Tibial nerve (tissue), 4 donors: ENCODE results near the gene P2RY11. TPM values are rescaled to one million over a fixed set of nuclear protein-coding genes. Genes with fewer than 3 reads are reported as not detected.

Source experiments
- DNase-seq, 2 donors: peaks; one replicate each; pipeline ENCODE4 v3.0.0-alpha.2; 2019; ENCODE audit warnings: low spot score in 2 of 2
- H3K27ac ChIP-seq, 4 donors: fragments of 200-600 bp; sonication (generic) in 3 of 4; one replicate each; pipeline ENCODE4 v1.5.1; 2017 to 2019; ENCODE audit warnings: mild to moderate bottlenecking in 1 of 4
- H3K27me3 ChIP-seq, 2 donors: fragments of 200-600 bp; sonication (generic) in 1 of 2; one replicate each; pipeline versions ENCODE4 v1.5.1 to v1.6.0; 2017 to 2019
- H3K36me3 ChIP-seq, 3 donors: fragments of 200-600 bp; sonication (generic); one replicate each; pipeline ENCODE4 v1.5.1; 2018 to 2019
- H3K4me1 ChIP-seq, 4 donors: fragments of 200-600 bp; sonication (generic) in 3 of 4; one replicate each; pipeline ENCODE4 v1.5.1; 2017 to 2019
- H3K4me3 ChIP-seq, 4 donors: fragments of 200-600 bp; sonication (generic) in 3 of 4; one replicate each; pipeline ENCODE4 v1.5.1; 2017 to 2019; ENCODE audit warnings: mild to moderate bottlenecking in 1 of 4, moderate library complexity in 1 of 4
- H3K9me3 ChIP-seq, 4 donors: fragments of 200-600 bp; sonication (generic) in 3 of 4; one replicate each; pipeline ENCODE4 v1.5.1; 2017 to 2019
- CTCF ChIP-seq, 5 experiments: fragments of 200-600 bp in 3 of 5; fragments of 450-650 bp in 2 of 5; sonication (generic) in 3 of 5; IDR thresholded peaks; one replicate each; pipeline ENCODE4 v1.5.1; 2016 to 2019; ENCODE audit warnings: antibody characterized with exemption in 5 of 5, mild to moderate bottlenecking in 3 of 5, moderate library complexity in 2 of 5
- EP300 ChIP-seq, 2 donors: sonication (generic); formaldehyde crosslinking; IDR thresholded peaks; one replicate each; pipeline ENCODE4 v1.6.1; 2017; ENCODE audit warnings: antibody characterized with exemption in 2 of 2, mild to moderate bottlenecking in 1 of 2
- POLR2A ChIP-seq, 2 donors: fragments of 450-650 bp; IDR thresholded peaks; one replicate each; pipeline ENCODE4 v1.6.1; 2017; ENCODE audit warnings: antibody characterized with exemption in 2 of 2, mild to moderate bottlenecking in 2 of 2, moderate library complexity in 2 of 2
- WGBS, 2 donors: methylation state at CpG; one replicate each; pipeline ENCODE4 v1.1.5; 2018; 5-methylcytosine and 5-hydroxymethylcytosine counted together
- total RNA-seq, 4 donors: library from RNA; depleted of rRNA; stranded (reverse); fragments of >200 nt; gene quantifications; one replicate each; pipeline ENCODE4 v1.1.0, GENCODE V29; 2016

The P2RY11 gene
- total RNA-seq, 4 donors from 2014 or later, result 2.1 to 19.5 (median 4.2) TPM

GRCh38 chr19:10105509-10106099 is 5.9 kb upstream of the P2RY11 start:
- no peaks in the 10 kb centered on the region for H3K27me3 ChIP-seq
- H3K27ac ChIP-seq, result peak overlapping the region; percentile 20 to 89 (median 66)
- peak overlapping the region in 3 of 4 donors; percentile 74 to 90 (median 82) for H3K4me3 ChIP-seq
- no peak for DNase-seq
- H3K9me3 ChIP-seq, result no peaks in the 10 kb centered on the region
- H3K4me1 ChIP-seq, result peaks cover 0 to 24% (median 10%) of the 10 kb centered on the region in 4 donors
- TF ChIP-seq POLR2A (IDR thresholded peaks at IDR 0.05) (no peak), CTCF (IDR thresholded peaks at IDR 0.05) (no peak), EP300 (IDR thresholded peaks at IDR 0.05) (no peak)
- WGBS, 2 donors, result 47 to 48% methylated on average over 15 to 16 of the region's 16 CpGs
- H3K36me3 ChIP-seq, result peaks cover 11 to 33% (median 22%) of the 10 kb centered on the region in 3 donors

- WGBS, 2 donors, result 1 to 3% methylated on average over 24 to 58 of the region's 71 CpGs
- Histone ChIP-seq H3K36me3 (peaks cover 11 to 41% (median 28%) of the 10 kb centered on the region in 3 donors), H3K9me3 (no peaks in the 10 kb centered on the region), H3K4me1 (peaks cover 0 to 24% (median 12%) of the 10 kb centered on the region in 4 donors), H3K4me3 (peak within 1 kb of the TSS; percentile 74 to 90 (median 80)), H3K27ac (peak within 1 kb of the TSS; percentile 53 to 89 (median 71)), H3K27me3 (no peaks in the 10 kb centered on the region)
- TF ChIP-seq EP300 (IDR thresholded peaks at IDR 0.05), result peak; percentile 80 to 90
- TF ChIP-seq POLR2A (IDR thresholded peaks at IDR 0.05), result peak in 1 of 2 donors; percentile 61
- peak in 2 of 5 experiments; percentile 31 to 42 for TF ChIP-seq CTCF (IDR thresholded peaks at IDR 0.05)
- peak; percentile 97 to 99 for DNase-seq
Measured at GRCh38 chr19:10106100-10106936, 5.2 kb upstream of the P2RY11 start, which contains the start of gene PPAN. Gene PPAN (plus strand): TSS chr19:10106362. CDS start chr19:10106395, 33 bp downstream.

GRCh38 chr19:10107254-10107653 is 4.2 kb upstream of the P2RY11 start:
- 76 to 81% methylated on average over 10 of the region's 10 CpGs for WGBS, 2 donors
- no peak overlapping the region for H3K27ac ChIP-seq
- peaks cover 11 to 50% (median 28%) of the 10 kb centered on the region in 3 donors for H3K36me3 ChIP-seq
- peak overlapping the region in 3 of 4 donors; percentile 74 to 82 (median 77) for H3K4me3 ChIP-seq
- peaks cover 0 to 26% (median 13%) of the 10 kb centered on the region in 4 donors for H3K4me1 ChIP-seq
- no peak for DNase-seq
- no peaks in the 10 kb centered on the region for H3K27me3 ChIP-seq
- no peaks in the 10 kb centered on the region for H3K9me3 ChIP-seq
- TF ChIP-seq POLR2A (IDR thresholded peaks at IDR 0.05) (no peak), EP300 (IDR thresholded peaks at IDR 0.05) (no peak)

GRCh38 chr19:10107817-10108367 is 3.6 kb upstream of the P2RY11 start:
- no peak overlapping the region for H3K27ac ChIP-seq
- H3K36me3 ChIP-seq, result peaks cover 11 to 52% (median 28%) of the 10 kb centered on the region in 3 donors
- no peaks in the 10 kb centered on the region for H3K9me3 ChIP-seq
- H3K4me1 ChIP-seq, result peaks cover 0 to 33% (median 15%) of the 10 kb centered on the region in 4 donors
- no peaks in the 10 kb centered on the region for H3K27me3 ChIP-seq
- no peak for TF ChIP-seq CTCF (IDR thresholded peaks at IDR 0.05)
- TF ChIP-seq POLR2A (IDR thresholded peaks at IDR 0.05), result no peak
- TF ChIP-seq EP300 (IDR thresholded peaks at IDR 0.05), result no peak
- 92% methylated on average over 14 of the region's 14 CpGs for WGBS, 2 donors
- H3K4me3 ChIP-seq, result no peak overlapping the region
- DNase-seq, result no peak

GRCh38 chr19:10109528-10109927 is 2.0 kb upstream of the P2RY11 start:
- WGBS, 2 donors, result 89 to 94% methylated on average over 13 to 14 of the region's 14 CpGs
- Histone ChIP-seq H3K27ac (no peak overlapping the region), H3K27me3 (no peaks in the 10 kb centered on the region), H3K4me1 (peaks cover 0 to 41% (median 18%) of the 10 kb centered on the region in 4 donors), H3K9me3 (no peaks in the 10 kb centered on the region), H3K4me3 (no peak overlapping the region), H3K36me3 (peaks cover 11 to 68% (median 30%) of the 10 kb centered on the region in 3 donors)
- no peak for DNase-seq
- TF ChIP-seq CTCF (IDR thresholded peaks at IDR 0.05) (no peak), EP300 (IDR thresholded peaks at IDR 0.05) (no peak), POLR2A (IDR thresholded peaks at IDR 0.05) (no peak)
